OCI-LY3 (cell line): ENCODE results near the gene NYNRIN.

Experiments used
- EZH2phosphoT487 ChIP-seq: fragments of 200-600 bp; shearing (Covaris generic); IDR thresholded peaks from 2 replicates; pipeline ENCODE4 v1.6.1; 2018; ENCODE audit warnings: antibody characterized with exemption, mixed run types, low read depth
- TF ChIP-seq, protein P1 (sequence below): fragments of 200-600, 300-600 bp; sonication (generic); IDR thresholded peaks from 2 replicates; pipeline ENCODE4 v1.5.1; 2014; ENCODE audit warnings: antibody characterized with exemption, low read length, low read depth

DNA sequence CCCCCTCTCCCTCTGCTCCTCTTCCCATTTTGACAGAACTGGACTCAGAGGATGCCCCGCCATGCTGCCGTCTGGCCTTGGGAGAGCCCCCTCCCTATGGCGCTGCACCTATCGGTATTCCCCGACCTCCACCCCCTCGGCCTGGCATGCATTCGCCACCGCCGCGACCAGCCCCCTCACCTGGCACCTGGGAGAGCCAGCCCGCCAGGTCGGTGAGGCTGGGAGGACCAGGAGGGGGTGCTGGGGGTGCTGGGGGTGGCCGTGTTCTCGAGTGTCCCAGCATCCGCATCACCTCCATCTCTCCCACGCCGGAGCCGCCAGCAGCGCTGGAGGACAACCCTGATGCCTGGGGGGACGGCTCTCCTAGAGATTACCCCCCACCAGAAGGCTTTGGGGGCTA, 29.3 kb upstream of the NYNRIN start:
- TF ChIP-seq, protein P1, sequence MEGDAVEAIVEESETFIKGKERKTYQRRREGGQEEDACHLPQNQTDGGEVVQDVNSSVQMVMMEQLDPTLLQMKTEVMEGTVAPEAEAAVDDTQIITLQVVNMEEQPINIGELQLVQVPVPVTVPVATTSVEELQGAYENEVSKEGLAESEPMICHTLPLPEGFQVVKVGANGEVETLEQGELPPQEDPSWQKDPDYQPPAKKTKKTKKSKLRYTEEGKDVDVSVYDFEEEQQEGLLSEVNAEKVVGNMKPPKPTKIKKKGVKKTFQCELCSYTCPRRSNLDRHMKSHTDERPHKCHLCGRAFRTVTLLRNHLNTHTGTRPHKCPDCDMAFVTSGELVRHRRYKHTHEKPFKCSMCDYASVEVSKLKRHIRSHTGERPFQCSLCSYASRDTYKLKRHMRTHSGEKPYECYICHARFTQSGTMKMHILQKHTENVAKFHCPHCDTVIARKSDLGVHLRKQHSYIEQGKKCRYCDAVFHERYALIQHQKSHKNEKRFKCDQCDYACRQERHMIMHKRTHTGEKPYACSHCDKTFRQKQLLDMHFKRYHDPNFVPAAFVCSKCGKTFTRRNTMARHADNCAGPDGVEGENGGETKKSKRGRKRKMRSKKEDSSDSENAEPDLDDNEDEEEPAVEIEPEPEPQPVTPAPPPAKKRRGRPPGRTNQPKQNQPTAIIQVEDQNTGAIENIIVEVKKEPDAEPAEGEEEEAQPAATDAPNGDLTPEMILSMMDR, result no peak
- no peak for TF ChIP-seq EZH2phosphoT487
